H9 (cell line): ENCODE results near the gene FBXL15. TPM values are rescaled to one million over a fixed set of nuclear protein-coding genes. Genes with fewer than 3 reads are reported as not detected.

ENCODE experiments used
- DNase-seq: peaks from one replicate; pipeline ENCODE4 v3.0.0-alpha.2; 2017
- H2AFZ ChIP-seq: one replicate; pipeline ENCODE4 v1.6.1; 2013; ENCODE audit warnings: mild to moderate bottlenecking, low read length, control low read depth, moderate library complexity
- H2AK5ac ChIP-seq: 2 replicates; pipeline ENCODE4 v1.6.1; 2013; ENCODE audit warnings: low read length, control low read depth, mixed read lengths; ENCODE audit not compliant: insufficient read length
- H2BK120ac ChIP-seq: one replicate; pipeline ENCODE4 v1.6.1; 2013; ENCODE audit warnings: low read depth, mild to moderate bottlenecking, low read length, control low read depth, inconsistent platforms; ENCODE audit not compliant: poor library complexity, severe bottlenecking
- H2BK12ac ChIP-seq: 2 replicates; pipeline ENCODE4 v1.6.1; 2013; ENCODE audit warnings: low read length, control low read depth, mixed read lengths, low read depth; ENCODE audit not compliant: insufficient read length
- H2BK15ac ChIP-seq: 2 replicates; pipeline ENCODE4 v1.6.1; 2013; ENCODE audit warnings: low read depth, low read length, control low read depth
- H2BK20ac ChIP-seq: one replicate; pipeline ENCODE4 v1.6.1; 2013; ENCODE audit warnings: low read depth, mild to moderate bottlenecking, low read length, control low read depth, inconsistent platforms; ENCODE audit not compliant: poor library complexity, severe bottlenecking
- H2BK5ac ChIP-seq: 2 replicates; pipeline ENCODE4 v1.6.1; 2013; ENCODE audit warnings: low read length, control low read depth, mixed read lengths; ENCODE audit not compliant: insufficient read length
- H3K14ac ChIP-seq: 2 replicates; pipeline ENCODE4 v1.6.1; 2013; ENCODE audit warnings: low read length, control low read depth; ENCODE audit not compliant: insufficient read depth
- H3K18ac ChIP-seq: 2 replicates; pipeline ENCODE4 v1.6.1; 2013; ENCODE audit warnings: low read depth, mild to moderate bottlenecking, mixed read lengths, low read length, control low read depth; ENCODE audit not compliant: insufficient read length
- H3K23ac ChIP-seq: 2 replicates; pipeline ENCODE4 v1.6.1; 2013; ENCODE audit warnings: low read length, control low read depth, mixed read lengths, low read depth; ENCODE audit not compliant: insufficient read length
- H3K23me2 ChIP-seq: 2 replicates; pipeline ENCODE4 v1.6.1; 2013; ENCODE audit warnings: low read depth, mild to moderate bottlenecking, mixed read lengths, low read length, control low read depth; ENCODE audit not compliant: insufficient read length, poor library complexity, severe bottlenecking
- H3K27ac ChIP-seq: 2 replicates; pipeline ENCODE4 v1.5.1; 2013; ENCODE audit warnings: low read length, control low read depth, mixed read lengths, low read depth; ENCODE audit not compliant: insufficient read length
- H3K27me3 ChIP-seq: 2 replicates; pipeline ENCODE4 v1.6.1; 2013; ENCODE audit warnings: low read length, control low read depth, inconsistent platforms; ENCODE audit not compliant: insufficient read depth
- H3K4ac ChIP-seq: 2 replicates; pipeline ENCODE4 v1.6.1; 2013; ENCODE audit warnings: low read depth, mild to moderate bottlenecking, control low read depth, inconsistent platforms, low read length, moderate library complexity
- H3K4me1 ChIP-seq: 2 replicates; pipeline ENCODE4 v1.6.1; 2013; ENCODE audit warnings: low read length, control low read depth, inconsistent platforms; ENCODE audit not compliant: insufficient read depth
- H3K4me2 ChIP-seq: 2 replicates; pipeline ENCODE4 v1.6.1; 2013; ENCODE audit warnings: low read length, control low read depth, mixed read lengths; ENCODE audit not compliant: insufficient read length, insufficient read depth
- H3K56ac ChIP-seq: 2 replicates; pipeline ENCODE4 v1.6.1; 2013; ENCODE audit warnings: low read depth, mild to moderate bottlenecking, mixed read lengths, low read length, control low read depth; ENCODE audit not compliant: insufficient read length
- H3K79me1 ChIP-seq: 2 replicates; pipeline ENCODE4 v1.6.1; 2013; ENCODE audit warnings: low read depth, mild to moderate bottlenecking, moderate library complexity, low read length, control low read depth, inconsistent platforms; ENCODE audit not compliant: insufficient read depth, poor library complexity, severe bottlenecking
- H3K79me2 ChIP-seq: 2 replicates; pipeline ENCODE4 v1.6.1; 2013; ENCODE audit warnings: low read length, control low read depth, inconsistent platforms; ENCODE audit not compliant: insufficient read depth
- H3K9ac ChIP-seq: 2 replicates; pipeline ENCODE4 v1.6.1; 2013; ENCODE audit warnings: low read length, control low read depth, mixed read lengths; ENCODE audit not compliant: insufficient read length; ENCODE audit errors: extremely low read depth
- H3K9me3 ChIP-seq: one replicate; pipeline ENCODE4 v1.6.1; 2013; ENCODE audit warnings: low read depth, low read length, inconsistent platforms; ENCODE audit not compliant: control insufficient read depth
- H3T11ph ChIP-seq: one replicate; pipeline ENCODE4 v1.6.1; 2013; ENCODE audit warnings: mild to moderate bottlenecking, low read length, control low read depth, inconsistent platforms
- H4K20me1 ChIP-seq: one replicate; pipeline ENCODE4 v1.6.1; 2013; ENCODE audit not compliant: control insufficient read depth, insufficient read length, insufficient read depth
- H4K5ac ChIP-seq: 2 replicates; pipeline ENCODE4 v1.6.1; 2013; ENCODE audit warnings: low read depth, mild to moderate bottlenecking, mixed read lengths, low read length, control low read depth; ENCODE audit not compliant: insufficient read length
- H4K8ac ChIP-seq: replicated peaks from 2 replicates; pipeline ENCODE4 v1.6.1; 2013; ENCODE audit warnings: low read length, control low read depth, mixed read lengths, low read depth; ENCODE audit not compliant: insufficient read length
- H4K91ac ChIP-seq: 2 replicates; pipeline ENCODE4 v1.6.1; 2013; ENCODE audit warnings: low read depth, mild to moderate bottlenecking, moderate library complexity, mixed read lengths, low read length, control low read depth; ENCODE audit not compliant: insufficient read length
- H3K27ac Mint-ChIP-seq, 3 experiments: 2 replicates in 2 of 3; 3 replicates in 1 of 3; pipeline ENCODE4 v1.8.0; 2020 to 2021; ENCODE audit warnings: mixed read lengths in 3 of 3, mild to moderate bottlenecking in 1 of 3, moderate library complexity in 1 of 3
- H3K27me3 Mint-ChIP-seq: 2 replicates; pipeline ENCODE4 v1.8.0; 2021; ENCODE audit warnings: low read depth, mild to moderate bottlenecking, moderate library complexity, mixed read lengths
- H3K36me3 Mint-ChIP-seq, 3 experiments: 2 replicates in 2 of 3; 3 replicates in 1 of 3; pipeline ENCODE4 v1.8.0; 2020 to 2021; ENCODE audit warnings: low read depth in 3 of 3, mixed read lengths in 3 of 3; ENCODE audit not compliant: insufficient read depth in 1 of 3
- H3K4me1 Mint-ChIP-seq, 2 experiments: 2 replicates each; pipeline ENCODE4 v1.8.0; 2020; ENCODE audit warnings: mixed read lengths in 2 of 2
- H3K4me3 Mint-ChIP-seq, 2 experiments: 2 replicates in 1 of 2; 3 replicates in 1 of 2; pipeline ENCODE4 v1.8.0; 2020 to 2021; ENCODE audit warnings: mild to moderate bottlenecking in 2 of 2, mixed read lengths in 2 of 2, moderate library complexity in 1 of 2
- H3K9me3 Mint-ChIP-seq, 2 experiments: 2 replicates in 1 of 2; 3 replicates in 1 of 2; pipeline ENCODE4 v1.8.0; 2020; ENCODE audit warnings: mild to moderate bottlenecking in 2 of 2, mixed read lengths in 2 of 2, moderate library complexity in 1 of 2
- CTCF ChIP-seq: fragments of 200-600 bp; sonication (generic); conservative IDR thresholded peaks from 3 replicates; pipeline ENCODE4 v1.8.0; 2021; ENCODE audit warnings: antibody characterized with exemption, mild to moderate bottlenecking
- WGBS: extraction: QIAGEN DNeasy Blood & Tissue Kit; methylation state at CpG from one replicate; pipeline ENCODE4 v1.1.7; 2013; ENCODE audit warnings: missing lambda C conversion rate, low lambda C conversion rate, mixed read lengths; ENCODE audit not compliant: insufficient read length; ENCODE audit errors: extremely low coverage; 5-methylcytosine and 5-hydroxymethylcytosine counted together
- total RNA-seq: library from RNA; stranded (reverse); gene quantifications from 2 replicates; pipeline ENCODE4 v1.2.1, GENCODE V29; 2021

The FBXL15 gene
- total RNA-seq, 1 experiment from 2014 or later: 9.1 TPM

- H3K4me2 ChIP-seq: no peak overlapping the region
- no peak for TF ChIP-seq CTCF
- no peak overlapping the region for H2BK120ac ChIP-seq
- peaks cover 4 to 13% of the 10 kb centered on the region in 2 experiments; a peak in 3 of 4 replicates for H3K4me1 Mint-ChIP-seq
- H4K20me1 ChIP-seq: no peaks in the 10 kb centered on the region
- H2BK12ac ChIP-seq: no peak overlapping the region
- H2BK5ac ChIP-seq: no peak overlapping the region
- peaks cover 12% of the 10 kb centered on the region for H3K27me3 Mint-ChIP-seq
- H2BK20ac ChIP-seq: no peak overlapping the region
- H3K56ac ChIP-seq: no peak overlapping the region
- H4K5ac ChIP-seq: no peak overlapping the region
- no peak for DNase-seq
- H3K79me2 ChIP-seq: no peaks in the 10 kb centered on the region
- H3K4me3 Mint-ChIP-seq: no peak overlapping the region
- H2AK5ac ChIP-seq: no peak overlapping the region
- H3K9me3 Mint-ChIP-seq: no peaks in the 10 kb centered on the region
- no CpG with 5 or more reads among the region's 6 CpGs for WGBS
- no peaks in the 10 kb centered on the region for H3K79me1 ChIP-seq
- no peak overlapping the region for H3K9ac ChIP-seq
- H3K4me1 ChIP-seq: no peaks in the 10 kb centered on the region; the same call in 1 of the 2 replicates
- H3K9me3 ChIP-seq: no peaks in the 10 kb centered on the region
- H3K14ac ChIP-seq: no peak overlapping the region
- no peak overlapping the region for H2AFZ ChIP-seq
- H3K27ac Mint-ChIP-seq: no peak overlapping the region
- H3K4ac ChIP-seq: no peak overlapping the region
- peaks cover 18% of the 10 kb centered on the region for H3K23me2 ChIP-seq
- no peak overlapping the region for H3K27ac ChIP-seq
- no peak overlapping the region for H4K91ac ChIP-seq
- no peak overlapping the region for H3K18ac ChIP-seq
- H4K8ac ChIP-seq: no peak overlapping the region
- no peak overlapping the region for H3K23ac ChIP-seq
- no peak overlapping the region for H2BK15ac ChIP-seq
- H3T11ph ChIP-seq: no peak overlapping the region
- H3K27me3 ChIP-seq: no peaks in the 10 kb centered on the region
- peaks cover 6 to 17% (median 16%) of the 10 kb centered on the region in 3 experiments; a peak in 5 of 7 replicates for H3K36me3 Mint-ChIP-seq
Measured at GRCh38 chr10:102424916-102425315, 4.3 kb downstream of the FBXL15 start.
